Astrocyte of the spinal cord (primary cell): ENCODE data around the gene KLF3.

Experiments used
- DNase-seq: peaks from one replicate; pipeline ENCODE4 v3.0.0; 2011; ENCODE audit warnings: low read depth, low spot score
- H3K4me3 ChIP-seq: 2 replicates; pipeline ENCODE4 v1.5.1; 2011; ENCODE audit warnings: low read depth, mild to moderate bottlenecking, low read length, moderate library complexity
- in situ Hi-C: cut with HindIII; loops from 2 replicates; pipeline ENCODE4 v1.10.0; 2017; ENCODE audit warnings: low sequenced_read_pairs
- TF ChIP-seq, protein P1 (sequence below): IDR thresholded peaks from 2 replicates; pipeline ENCODE4 v1.5.1; 2012; ENCODE audit warnings: low read depth, mild to moderate bottlenecking, low read length, inconsistent platforms

KLF3 gene

DNA sequence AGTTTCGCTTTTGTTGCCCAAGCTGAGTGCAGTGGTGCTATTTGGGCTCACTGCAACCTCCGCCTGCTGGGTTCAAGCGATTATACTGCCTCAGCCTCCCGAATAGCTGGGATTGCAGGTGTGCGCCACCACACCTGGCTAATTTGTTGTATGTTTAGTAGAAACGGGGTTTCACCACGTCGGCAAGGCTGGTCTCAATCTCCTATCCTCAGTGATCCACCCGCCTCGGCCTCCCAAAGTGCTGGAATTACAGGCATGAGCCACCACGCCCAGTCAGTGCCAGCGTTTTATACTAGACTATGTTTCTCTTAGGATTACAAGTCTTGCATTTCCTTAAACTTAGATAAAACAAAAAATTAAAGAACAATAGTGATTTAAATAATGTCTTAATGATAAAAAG lies 13.0 kb downstream of the KLF3 start:
- TF ChIP-seq, protein P1, sequence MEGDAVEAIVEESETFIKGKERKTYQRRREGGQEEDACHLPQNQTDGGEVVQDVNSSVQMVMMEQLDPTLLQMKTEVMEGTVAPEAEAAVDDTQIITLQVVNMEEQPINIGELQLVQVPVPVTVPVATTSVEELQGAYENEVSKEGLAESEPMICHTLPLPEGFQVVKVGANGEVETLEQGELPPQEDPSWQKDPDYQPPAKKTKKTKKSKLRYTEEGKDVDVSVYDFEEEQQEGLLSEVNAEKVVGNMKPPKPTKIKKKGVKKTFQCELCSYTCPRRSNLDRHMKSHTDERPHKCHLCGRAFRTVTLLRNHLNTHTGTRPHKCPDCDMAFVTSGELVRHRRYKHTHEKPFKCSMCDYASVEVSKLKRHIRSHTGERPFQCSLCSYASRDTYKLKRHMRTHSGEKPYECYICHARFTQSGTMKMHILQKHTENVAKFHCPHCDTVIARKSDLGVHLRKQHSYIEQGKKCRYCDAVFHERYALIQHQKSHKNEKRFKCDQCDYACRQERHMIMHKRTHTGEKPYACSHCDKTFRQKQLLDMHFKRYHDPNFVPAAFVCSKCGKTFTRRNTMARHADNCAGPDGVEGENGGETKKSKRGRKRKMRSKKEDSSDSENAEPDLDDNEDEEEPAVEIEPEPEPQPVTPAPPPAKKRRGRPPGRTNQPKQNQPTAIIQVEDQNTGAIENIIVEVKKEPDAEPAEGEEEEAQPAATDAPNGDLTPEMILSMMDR = no peak
- in situ Hi-C loops = no loop called here
- DNase-seq = no peak
- H3K4me3 ChIP-seq = no peak overlapping the region

DNA sequence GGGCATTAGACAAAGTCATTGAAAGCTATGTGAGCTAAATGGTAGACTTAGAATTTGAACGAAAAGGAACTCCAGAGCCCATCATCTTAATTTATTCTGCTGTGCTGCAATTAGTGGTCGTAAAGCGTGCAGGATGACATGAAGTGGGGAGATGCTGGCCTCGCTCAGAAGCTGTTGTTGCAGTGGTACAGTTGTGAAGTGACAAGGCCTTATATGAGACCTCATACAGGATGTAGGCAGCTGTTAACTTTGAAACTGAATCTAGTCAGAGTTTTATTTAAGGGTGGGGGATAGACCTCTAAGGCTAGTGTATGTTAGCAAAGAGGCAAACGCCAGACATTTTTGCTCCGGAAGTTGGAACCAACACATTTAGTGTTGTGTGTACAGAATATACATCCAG lies 13.4 kb downstream of the KLF3 start:
- DNase-seq = no peak
- in situ Hi-C loops = no loop called here
- H3K4me3 ChIP-seq = no peak overlapping the region
- TF ChIP-seq, protein P1 = no peak

DNA sequence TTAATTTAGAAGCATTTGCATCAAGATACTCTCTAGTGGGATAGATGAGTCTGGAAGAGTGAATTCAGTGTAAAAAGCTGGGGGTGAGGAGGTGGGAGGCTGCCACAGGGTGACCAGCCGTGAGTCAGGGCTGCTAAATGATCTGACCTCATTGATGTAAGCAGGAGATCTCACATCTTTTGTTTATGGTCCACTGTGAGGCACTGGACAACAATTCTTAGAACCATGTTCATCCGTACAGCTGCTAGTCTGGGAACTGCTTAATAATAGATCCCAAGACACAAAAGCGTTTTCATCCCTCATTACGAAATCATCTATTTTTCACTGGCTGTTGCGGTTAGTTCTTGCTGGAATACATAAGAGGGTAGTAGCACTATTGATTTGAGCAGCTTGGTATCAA lies 14.1 kb downstream of the KLF3 start:
- in situ Hi-C loops = no loop called here
- no peak overlapping the region for H3K4me3 ChIP-seq
- DNase-seq = peak; percentile 94
- TF ChIP-seq, protein P1 = no peak

DNA sequence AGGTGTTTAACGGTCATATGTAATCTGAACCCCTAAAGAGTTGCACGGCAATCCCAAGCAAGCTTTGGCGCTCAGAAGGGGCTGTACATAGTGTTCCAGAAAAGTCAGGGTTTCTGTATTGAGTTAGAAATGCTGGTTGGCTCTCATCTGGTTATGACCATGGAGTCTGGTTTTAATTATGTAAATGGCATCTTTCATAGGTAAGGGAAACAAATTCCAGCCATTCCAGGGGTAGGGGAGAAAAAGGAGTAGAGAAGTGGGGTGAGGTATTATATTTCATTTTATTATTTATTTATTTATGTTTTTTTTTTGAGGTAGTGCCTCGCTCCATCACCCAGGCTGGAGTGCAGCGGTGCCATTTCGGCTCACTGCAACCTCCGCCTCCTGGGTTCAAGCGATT lies 15.9 kb downstream of the KLF3 start:
- H3K4me3 ChIP-seq = no peak overlapping the region
- in situ Hi-C loops = no loop called here
- no peak for DNase-seq
- TF ChIP-seq, protein P1 = no peak

DNA sequence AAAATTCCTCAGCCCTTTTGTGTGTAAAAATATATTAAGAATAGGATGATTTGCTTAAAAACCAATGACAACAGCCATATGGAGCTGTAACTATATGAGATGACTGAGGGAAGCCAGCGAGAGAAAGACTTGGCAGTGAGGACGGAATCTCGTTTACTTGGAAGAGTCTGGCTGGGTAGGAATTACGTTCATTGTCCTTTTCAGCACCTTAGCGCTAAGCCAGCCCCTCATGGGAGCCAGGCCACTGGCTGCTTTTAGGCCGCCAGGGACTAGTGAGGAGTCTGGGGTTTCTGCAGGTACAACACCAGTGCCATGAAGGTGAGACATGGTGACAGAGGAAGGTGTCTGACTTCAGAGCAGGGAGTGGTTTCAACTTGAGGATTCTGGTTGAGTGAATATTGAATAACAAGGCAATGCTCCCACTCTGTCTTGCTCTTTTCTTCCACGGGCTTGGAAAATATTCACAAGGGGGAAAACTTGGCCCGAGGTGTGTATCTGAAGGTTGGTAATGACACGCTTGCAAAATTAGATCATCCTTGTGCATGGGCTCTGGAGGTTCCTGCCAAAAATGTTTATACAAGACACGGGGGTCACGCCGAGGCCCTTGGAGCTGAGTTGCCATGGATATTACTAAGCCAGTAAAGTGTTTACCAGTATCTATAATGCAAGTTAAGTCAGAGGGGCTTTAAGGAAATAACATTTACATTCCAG lies 17.4 kb downstream of the KLF3 start:
- in situ Hi-C loops = no loop called here
- DNase-seq = peak; percentile 77
- H3K4me3 ChIP-seq = no peak overlapping the region
- TF ChIP-seq, protein P1 = no peak

DNA sequence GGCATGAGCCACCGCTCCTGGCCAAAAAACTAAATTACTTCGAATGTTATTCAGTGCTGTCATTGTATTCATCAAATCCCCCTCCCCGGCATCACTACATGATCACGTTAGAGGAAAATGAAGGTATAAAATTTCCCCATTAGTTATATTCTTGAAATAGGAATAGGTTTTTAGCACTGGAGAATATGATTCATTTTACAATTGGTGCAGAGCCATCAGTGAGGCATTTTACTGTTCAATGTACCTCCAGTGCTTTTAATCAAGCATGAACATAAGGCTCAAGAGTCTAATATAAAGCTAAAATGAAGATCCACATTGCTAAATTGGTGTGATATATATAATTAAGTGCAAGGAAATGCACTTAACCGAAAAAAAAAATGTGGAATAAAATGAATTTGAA lies 18.3 kb downstream of the KLF3 start:
- no peak for DNase-seq
- H3K4me3 ChIP-seq = no peak overlapping the region
- TF ChIP-seq, protein P1 = no peak
- in situ Hi-C loops = no loop called here
